Neuronal stem cell (in vitro differentiated cells): Measurements from ENCODE around the gene FAM219A.

Source experiments
- DNase-seq: peaks from one replicate; pipeline ENCODE4 v3.0.0-alpha.2; 2013; ENCODE audit warnings: low spot score
- H2AFZ ChIP-seq: one replicate; pipeline ENCODE4 v1.6.1; 2013; ENCODE audit warnings: mild to moderate bottlenecking, low read length, inconsistent platforms
- H2AK5ac ChIP-seq: 2 replicates; pipeline ENCODE4 v1.6.1; 2013; ENCODE audit warnings: low read depth, mild to moderate bottlenecking, inconsistent platforms, low read length, moderate library complexity, mixed read lengths
- H2BK120ac ChIP-seq: 2 replicates; pipeline ENCODE4 v1.6.1; 2013; ENCODE audit warnings: low read depth, mild to moderate bottlenecking, inconsistent platforms, low read length, moderate library complexity, mixed read lengths
- H2BK12ac ChIP-seq: one replicate; pipeline ENCODE4 v1.6.1; 2013; ENCODE audit warnings: low read length, inconsistent platforms
- H2BK15ac ChIP-seq: 2 replicates; pipeline ENCODE4 v1.6.1; 2013; ENCODE audit warnings: mild to moderate bottlenecking, low read length, inconsistent platforms, mixed read lengths
- H2BK5ac ChIP-seq: one replicate; pipeline ENCODE4 v1.6.1; 2013; ENCODE audit warnings: inconsistent platforms, mild to moderate bottlenecking, low read length, moderate library complexity
- H3K14ac ChIP-seq: one replicate; pipeline ENCODE4 v1.6.1; 2013; ENCODE audit warnings: low read length, inconsistent platforms
- H3K18ac ChIP-seq: 2 replicates; pipeline ENCODE4 v1.6.1; 2013; ENCODE audit warnings: low read length, inconsistent platforms
- H3K23ac ChIP-seq: 2 replicates; pipeline ENCODE4 v1.6.1; 2013; ENCODE audit warnings: low read depth, mild to moderate bottlenecking, mixed read lengths, low read length, inconsistent platforms; ENCODE audit not compliant: poor library complexity
- H3K27ac ChIP-seq: replicated peaks from 3 replicates; pipeline ENCODE4 v1.5.1; 2013; ENCODE audit warnings: low read length, inconsistent platforms
- H3K27me3 ChIP-seq, 3 experiments: 2 replicates each; pipeline ENCODE4 v1.6.1; 2013; ENCODE audit warnings: low read length in 3 of 3, mild to moderate bottlenecking in 2 of 3, inconsistent platforms in 1 of 3, low read depth in 1 of 3, mixed read lengths in 1 of 3, moderate library complexity in 1 of 3; ENCODE audit not compliant: control insufficient read depth in 3 of 3, insufficient read depth in 3 of 3
- H3K36me3 ChIP-seq, 2 donors: replicated peaks in 1 of 2; 2 replicates each; pipeline ENCODE4 v1.6.1; 2013; ENCODE audit warnings: low read length in 2 of 2; ENCODE audit not compliant: control insufficient read depth in 2 of 2, insufficient read depth in 2 of 2
- H3K4ac ChIP-seq: 2 replicates; pipeline ENCODE4 v1.6.1; 2013; ENCODE audit warnings: inconsistent platforms, mild to moderate bottlenecking, low read length, moderate library complexity
- H3K4me1 ChIP-seq, 2 donors: 1 replicate in 1 of 2; 2 replicates in 1 of 2; pipeline ENCODE4 v1.6.1; 2013; ENCODE audit warnings: low read length in 2 of 2, low read depth in 1 of 2; ENCODE audit not compliant: control insufficient read depth in 2 of 2, insufficient read depth in 1 of 2
- H3K4me2 ChIP-seq: one replicate; pipeline ENCODE4 v1.6.1; 2013; ENCODE audit warnings: mild to moderate bottlenecking, low read length, inconsistent platforms; ENCODE audit not compliant: insufficient read depth, poor library complexity, severe bottlenecking
- H3K4me3 ChIP-seq, 2 donors: 2 replicates each; pipeline ENCODE4 v1.5.1; 2013; ENCODE audit warnings: low read length in 2 of 2, mild to moderate bottlenecking in 2 of 2, inconsistent platforms in 1 of 2, moderate library complexity in 1 of 2
- H3K79me1 ChIP-seq: one replicate; pipeline ENCODE4 v1.6.1; 2013; ENCODE audit warnings: low read depth, mild to moderate bottlenecking, inconsistent platforms, low read length, moderate library complexity
- H3K9ac ChIP-seq: one replicate; pipeline ENCODE4 v1.6.1; 2013; ENCODE audit warnings: mild to moderate bottlenecking, low read depth, low read length, inconsistent platforms; ENCODE audit not compliant: poor library complexity
- H3K9me3 ChIP-seq, 2 donors: replicated peaks in 1 of 2; 2 replicates each; pipeline versions ENCODE3 to v1.6.1; 2013; ENCODE audit warnings: low read length in 2 of 2, mild to moderate bottlenecking in 2 of 2, inconsistent platforms in 1 of 2, low read depth in 1 of 2, mixed read lengths in 1 of 2, moderate library complexity in 1 of 2; ENCODE audit not compliant: control insufficient read depth in 2 of 2, insufficient read depth in 1 of 2
- H4K8ac ChIP-seq: one replicate; pipeline ENCODE4 v1.6.1; 2013; ENCODE audit warnings: low read depth, mild to moderate bottlenecking, inconsistent platforms, low read length, moderate library complexity
- H4K91ac ChIP-seq: one replicate; pipeline ENCODE4 v1.6.1; 2013; ENCODE audit warnings: low read length, low read depth, mild to moderate bottlenecking, inconsistent platforms; ENCODE audit not compliant: poor library complexity
- WGBS, 2 donors: extraction: QIAGEN DNeasy Blood & Tissue Kit; methylation state at CpG; one replicate each; pipeline ENCODE4 v1.1.7; 2013; ENCODE audit warnings: missing lambda C conversion rate in 2 of 2, mixed read lengths in 1 of 2; ENCODE audit not compliant: insufficient read length in 2 of 2, insufficient replicate concordance in 1 of 2; ENCODE audit errors: extremely low coverage in 2 of 2; 5-methylcytosine and 5-hydroxymethylcytosine counted together

The FAM219A gene

GRCh38 chr9:34456151-34456550 lies 2.2 kb downstream of the FAM219A start:
- H2BK12ac ChIP-seq: no peak overlapping the region
- H3K36me3 ChIP-seq: no peaks in the 10 kb centered on the region
- H3K27ac ChIP-seq: no peak overlapping the region
- no peak for DNase-seq
- H3K4ac ChIP-seq: no peak overlapping the region
- no peak overlapping the region for H2BK5ac ChIP-seq
- H3K4me1 ChIP-seq: peaks cover 14 to 31% of the 10 kb centered on the region in 2 donors
- H3K79me1 ChIP-seq: no peaks in the 10 kb centered on the region
- no CpG with 5 or more reads among the region's 1 CpG for WGBS, 2 donors
- no peak overlapping the region for H3K4me2 ChIP-seq
- H4K91ac ChIP-seq: no peak overlapping the region
- no peak overlapping the region for H2AFZ ChIP-seq
- H3K14ac ChIP-seq: no peak overlapping the region
- H3K27me3 ChIP-seq: peaks cover 0 to 8% (median 0%) of the 10 kb centered on the region in 3 experiments
- no peak overlapping the region for H2AK5ac ChIP-seq
- H3K9me3 ChIP-seq: no peaks in the 10 kb centered on the region
- no peak overlapping the region for H4K8ac ChIP-seq
- no peak overlapping the region for H3K4me3 ChIP-seq
- no peak overlapping the region for H3K18ac ChIP-seq
- no peak overlapping the region for H2BK120ac ChIP-seq
- no peak overlapping the region for H3K9ac ChIP-seq
- H2BK15ac ChIP-seq: no peak overlapping the region
- no peak overlapping the region for H3K23ac ChIP-seq

GRCh38 chr9:34454571-34455065 lies 3.8 kb downstream of the FAM219A start:
- Histone ChIP-seq H3K4me2 (no peak overlapping the region), H4K8ac (no peak overlapping the region), H2BK15ac (no peak overlapping the region), H2AFZ (no peak overlapping the region), H4K91ac (no peak overlapping the region), H3K79me1 (no peaks in the 10 kb centered on the region), H2BK120ac (no peak overlapping the region), H3K18ac (no peak overlapping the region), H3K27ac (no peak overlapping the region), H3K36me3 (no peaks in the 10 kb centered on the region), H3K4me3 (no peak overlapping the region), H3K9me3 (no peaks in the 10 kb centered on the region), H3K4ac (no peak overlapping the region), H3K27me3 (peaks cover 0 to 8% (median 0%) of the 10 kb centered on the region in 3 experiments), H2BK5ac (no peak overlapping the region), H2AK5ac (no peak overlapping the region), H3K23ac (no peak overlapping the region), H3K4me1 (peaks cover 11 to 25% of the 10 kb centered on the region in 2 donors), H3K9ac (peak overlapping the region; percentile 38), H3K14ac (no peak overlapping the region), H2BK12ac (no peak overlapping the region)
- no CpG with 5 or more reads among the region's 3 CpGs for WGBS, 2 donors
- DNase-seq: no peak

GRCh38 chr9:34452568-34452967 lies 5.8 kb downstream of the FAM219A start:
- H4K91ac ChIP-seq: no peak overlapping the region
- no peak overlapping the region for H3K9ac ChIP-seq
- no peak overlapping the region for H3K23ac ChIP-seq
- peaks cover 0 to 5% (median 0%) of the 10 kb centered on the region in 3 experiments for H3K27me3 ChIP-seq
- no peak for DNase-seq
- H3K79me1 ChIP-seq: no peaks in the 10 kb centered on the region
- no peak overlapping the region for H2BK5ac ChIP-seq
- no peak overlapping the region for H2BK15ac ChIP-seq
- WGBS, 2 donors: 100% methylated on average over 1 of the region's 2 CpGs; no CpG with 5 or more reads in 1 of the 2 donors
- no peak overlapping the region for H3K14ac ChIP-seq
- peaks cover 5 to 16% of the 10 kb centered on the region in 2 donors for H3K4me1 ChIP-seq
- H3K4ac ChIP-seq: no peak overlapping the region
- no peak overlapping the region for H2BK12ac ChIP-seq
- no peak overlapping the region for H2BK120ac ChIP-seq
- H3K4me2 ChIP-seq: no peak overlapping the region
- no peak overlapping the region for H4K8ac ChIP-seq
- no peaks in the 10 kb centered on the region for H3K36me3 ChIP-seq
- H3K18ac ChIP-seq: no peak overlapping the region
- no peak overlapping the region for H2AK5ac ChIP-seq
- H3K9me3 ChIP-seq: no peaks in the 10 kb centered on the region
- H3K27ac ChIP-seq: no peak overlapping the region
- H2AFZ ChIP-seq: no peak overlapping the region
- no peak overlapping the region for H3K4me3 ChIP-seq

GRCh38 chr9:34451545-34451944 lies 6.8 kb downstream of the FAM219A start:
- Histone ChIP-seq H2BK120ac (no peak overlapping the region), H2AFZ (no peak overlapping the region), H2BK12ac (no peak overlapping the region), H3K79me1 (no peaks in the 10 kb centered on the region), H3K4me2 (no peak overlapping the region), H3K9ac (no peak overlapping the region), H3K23ac (no peak overlapping the region), H3K9me3 (no peaks in the 10 kb centered on the region), H4K91ac (no peak overlapping the region), H2BK15ac (no peak overlapping the region), H3K4me1 (peaks cover 1 to 10% of the 10 kb centered on the region in 2 donors), H3K4me3 (no peak overlapping the region), H4K8ac (no peak overlapping the region), H3K27ac (no peak overlapping the region), H3K27me3 (no peaks in the 10 kb centered on the region), H3K18ac (peak overlapping the region; percentile 48), H3K36me3 (no peaks in the 10 kb centered on the region), H3K14ac (peak overlapping the region; percentile 17), H2AK5ac (no peak overlapping the region), H3K4ac (no peak overlapping the region), H2BK5ac (no peak overlapping the region)
- DNase-seq: no peak
- WGBS, 2 donors: no CpG with 5 or more reads among the region's 3 CpGs
